ENCODE data around the gene CFAP90. TPM values are rescaled to one million over a fixed set of nuclear protein-coding genes. Genes with fewer than 3 reads are reported as not detected.
A peak's percentile ranks its signal among the peaks of the same experiment; 100 is the strongest.

Gene CFAP90
- total and polyA plus RNA-seq, 2 experiments from 2014 or later, result 0.83 TPM; not detected in 1

DNA sequence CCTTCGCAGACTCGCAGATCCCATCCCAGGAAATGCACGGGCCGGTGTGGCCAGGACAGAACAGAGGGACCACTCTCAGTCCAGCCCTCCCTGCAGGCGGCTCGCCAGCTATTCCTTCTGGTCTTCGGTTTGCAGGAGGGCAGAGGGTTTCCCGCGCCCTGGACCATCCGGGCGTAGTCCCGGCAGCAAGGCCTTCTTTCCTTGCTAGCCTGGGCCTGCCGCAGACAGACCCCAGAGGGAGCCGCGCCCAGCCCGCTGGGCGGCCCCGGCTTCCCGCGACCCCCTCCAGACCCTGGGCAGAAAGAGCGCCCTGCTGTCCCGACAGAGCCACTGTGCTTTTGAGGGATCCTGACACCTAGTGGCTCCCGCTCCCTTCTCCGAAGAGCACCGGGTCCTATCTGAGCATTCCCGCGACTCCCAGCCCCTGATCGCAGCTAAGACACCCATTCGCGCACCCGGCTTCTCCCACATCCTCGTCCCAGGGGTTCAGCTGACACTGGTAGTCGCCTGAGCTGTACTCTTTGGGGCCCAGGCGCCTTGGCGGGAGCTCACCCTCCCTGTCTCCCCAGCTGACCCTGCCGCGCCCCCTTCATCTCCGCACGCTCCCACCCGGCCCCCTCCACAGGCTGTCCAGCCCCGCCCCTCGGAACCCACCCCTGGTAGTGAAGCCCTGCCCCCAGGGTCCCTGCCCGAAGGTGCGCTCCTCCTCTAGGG, 1.1 kb downstream of the CFAP90 start:
- DNase-seq (ENCODE audit: low read depth in 1 of 2, low spot score in 1 of 2), result peak; percentile 14 to 72
- Histone ChIP-seq H3K4me3 (peak overlapping the region; percentile 72), H3K27ac (no peak overlapping the region), H3K27me3 (no peaks in the 10 kb centered on the region), H3K4me1 (ENCODE audit: low read depth) (no peaks in the 10 kb centered on the region), H3K36me3 (no peaks in the 10 kb centered on the region), H3K9me3 (ENCODE audit: low read depth) (no peaks in the 10 kb centered on the region)
- TF ChIP-seq, protein P1, sequence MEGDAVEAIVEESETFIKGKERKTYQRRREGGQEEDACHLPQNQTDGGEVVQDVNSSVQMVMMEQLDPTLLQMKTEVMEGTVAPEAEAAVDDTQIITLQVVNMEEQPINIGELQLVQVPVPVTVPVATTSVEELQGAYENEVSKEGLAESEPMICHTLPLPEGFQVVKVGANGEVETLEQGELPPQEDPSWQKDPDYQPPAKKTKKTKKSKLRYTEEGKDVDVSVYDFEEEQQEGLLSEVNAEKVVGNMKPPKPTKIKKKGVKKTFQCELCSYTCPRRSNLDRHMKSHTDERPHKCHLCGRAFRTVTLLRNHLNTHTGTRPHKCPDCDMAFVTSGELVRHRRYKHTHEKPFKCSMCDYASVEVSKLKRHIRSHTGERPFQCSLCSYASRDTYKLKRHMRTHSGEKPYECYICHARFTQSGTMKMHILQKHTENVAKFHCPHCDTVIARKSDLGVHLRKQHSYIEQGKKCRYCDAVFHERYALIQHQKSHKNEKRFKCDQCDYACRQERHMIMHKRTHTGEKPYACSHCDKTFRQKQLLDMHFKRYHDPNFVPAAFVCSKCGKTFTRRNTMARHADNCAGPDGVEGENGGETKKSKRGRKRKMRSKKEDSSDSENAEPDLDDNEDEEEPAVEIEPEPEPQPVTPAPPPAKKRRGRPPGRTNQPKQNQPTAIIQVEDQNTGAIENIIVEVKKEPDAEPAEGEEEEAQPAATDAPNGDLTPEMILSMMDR (IDR thresholded peaks at IDR 0.05; ENCODE audit: low read depth, low read length), result peak; percentile 19

DNA sequence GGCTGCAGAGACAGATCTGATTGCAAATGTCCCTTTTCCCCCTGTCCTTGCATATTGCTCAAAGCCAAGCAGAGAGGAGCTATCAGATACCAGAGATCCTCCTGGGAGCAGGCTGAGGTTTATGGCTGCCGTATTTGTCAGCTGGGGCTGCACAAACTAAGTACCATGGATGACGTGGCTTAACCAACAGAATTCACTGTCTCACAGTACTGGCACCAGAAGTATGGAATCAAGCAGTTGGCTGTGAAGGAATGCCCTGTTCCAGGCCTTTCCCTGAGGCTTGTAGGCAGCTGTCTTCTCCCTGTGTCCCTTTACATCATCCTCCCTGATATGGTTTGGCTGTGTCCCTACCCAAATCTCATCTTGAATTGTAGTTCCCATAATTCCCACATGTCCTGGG, 2.6 kb downstream of the CFAP90 start:
- TF ChIP-seq, protein P1 (IDR thresholded peaks at IDR 0.05; ENCODE audit: low read depth, low read length), result no peak
- Histone ChIP-seq H3K27me3 (no peaks in the 10 kb centered on the region), H3K9me3 (ENCODE audit: low read depth) (no peaks in the 10 kb centered on the region), H3K36me3 (no peaks in the 10 kb centered on the region), H3K27ac (no peak overlapping the region), H3K4me3 (no peak overlapping the region), H3K4me1 (ENCODE audit: low read depth) (no peaks in the 10 kb centered on the region)
- peak in 1 of 2 donors; percentile 13 for DNase-seq (ENCODE audit: low read depth in 1 of 2, low spot score in 1 of 2)

DNA sequence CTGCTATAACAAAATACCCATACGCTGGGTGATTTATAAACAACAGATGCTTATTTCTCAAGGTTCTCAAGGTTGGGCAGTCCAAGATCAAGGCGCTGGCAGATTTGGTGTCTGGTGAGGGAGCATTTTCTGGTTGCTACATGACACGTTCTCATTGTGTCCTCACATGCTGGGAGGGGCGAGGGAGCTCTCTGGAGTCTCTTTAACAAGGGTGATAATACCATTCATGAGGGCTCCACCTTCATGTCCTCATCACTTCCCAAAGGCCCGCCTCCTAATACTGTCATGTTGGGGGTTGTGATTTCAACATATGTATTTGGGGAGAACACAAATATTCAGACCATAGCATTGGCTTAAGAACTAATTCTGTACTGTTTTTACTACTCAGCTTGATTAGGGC, 4.6 kb downstream of the CFAP90 start:
- H3K36me3 ChIP-seq, result no peaks in the 10 kb centered on the region
- no peak for DNase-seq (ENCODE audit: low read depth in 1 of 2, low spot score in 1 of 2)
- H3K4me3 ChIP-seq, result no peak overlapping the region
- no peaks in the 10 kb centered on the region for H3K4me1 ChIP-seq (ENCODE audit: low read depth)
- H3K27ac ChIP-seq, result no peak overlapping the region
- TF ChIP-seq, protein P1 (IDR thresholded peaks at IDR 0.05; ENCODE audit: low read depth, low read length), result no peak
- no peaks in the 10 kb centered on the region for H3K27me3 ChIP-seq
- H3K9me3 ChIP-seq (ENCODE audit: low read depth), result no peaks in the 10 kb centered on the region

DNA sequence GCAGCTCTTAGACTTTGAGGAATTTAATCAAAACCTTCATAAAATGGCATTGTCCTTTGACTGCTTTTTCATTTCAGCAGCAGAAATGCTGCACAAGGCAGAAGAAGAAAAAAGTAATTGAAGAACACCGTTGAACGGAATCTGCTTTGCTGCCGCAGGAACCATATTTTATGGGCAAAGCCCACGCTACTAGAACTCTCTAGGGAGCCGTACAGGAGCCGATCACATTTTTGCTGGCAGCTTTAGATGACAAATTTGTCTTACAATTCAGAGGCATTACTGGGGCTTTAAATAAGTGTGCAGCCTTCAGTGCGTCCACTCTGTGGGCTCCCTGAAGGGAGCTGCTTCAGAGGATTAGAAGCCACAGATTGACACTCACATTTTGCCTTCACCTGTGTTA, 5.4 kb downstream of the CFAP90 start:
- Histone ChIP-seq H3K4me1 (ENCODE audit: low read depth) (no peaks in the 10 kb centered on the region), H3K36me3 (no peaks in the 10 kb centered on the region), H3K4me3 (no peak overlapping the region), H3K9me3 (ENCODE audit: low read depth) (no peaks in the 10 kb centered on the region), H3K27ac (no peak overlapping the region), H3K27me3 (no peaks in the 10 kb centered on the region)
- DNase-seq (ENCODE audit: low read depth in 1 of 2, low spot score in 1 of 2), result no peak
- TF ChIP-seq, protein P1 (IDR thresholded peaks at IDR 0.05; ENCODE audit: low read depth, low read length), result no peak

DNA sequence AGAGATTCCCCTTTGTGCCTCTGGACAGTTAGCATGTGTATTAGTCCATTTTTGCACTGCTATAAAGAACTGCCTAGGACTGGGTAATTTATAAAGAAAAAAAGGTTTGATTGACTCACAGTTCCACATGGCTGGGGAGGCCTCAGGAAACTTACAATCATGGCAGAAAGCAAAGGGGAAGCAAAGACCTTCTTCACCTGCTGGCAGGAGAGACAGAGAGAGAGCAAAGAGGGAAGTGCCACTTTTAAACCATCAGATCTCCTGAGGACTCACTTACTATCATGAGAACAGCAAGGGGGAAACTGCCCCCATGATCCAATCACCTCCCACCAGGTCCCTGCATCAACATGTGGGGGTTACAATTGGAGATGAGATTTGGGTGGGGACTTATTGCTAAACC, 6.0 kb downstream of the CFAP90 start:
- Histone ChIP-seq H3K36me3 (no peaks in the 10 kb centered on the region), H3K27ac (no peak overlapping the region)

More for the DNA sequence above, 6.0 kb downstream of the CFAP90 start:
- H3K4me3 ChIP-seq, result no peak overlapping the region
- DNase-seq (ENCODE audit: low read depth in 1 of 2, low spot score in 1 of 2), result no peak
- TF ChIP-seq, protein P1 (IDR thresholded peaks at IDR 0.05; ENCODE audit: low read depth, low read length), result no peak
- no peaks in the 10 kb centered on the region for H3K27me3 ChIP-seq
- no peaks in the 10 kb centered on the region for H3K9me3 ChIP-seq (ENCODE audit: low read depth)
- H3K4me1 ChIP-seq (ENCODE audit: low read depth), result no peaks in the 10 kb centered on the region

Data from cardiac muscle cell (in vitro differentiated cells and primary cell).